Left renal cortex interstitium (tissue), 4 donors: Measurements from ENCODE around the gene LAIR1. TPM values are rescaled to one million over a fixed set of nuclear protein-coding genes. Genes with fewer than 3 reads are reported as not detected.
"Not testable (repeated sequence)": the region's sequence is repeated elsewhere in the genome, so short reads cannot be mapped to it uniquely, and the experiment has no call there.

Experiments
- DNase-seq, 4 donors: peaks; one replicate each; pipeline ENCODE4 v3.0.0-alpha.2; 2013; ENCODE audit warnings: low read depth in 4 of 4, low spot score in 2 of 4, missing footprints in 1 of 4
- polyA plus RNA-seq, 4 donors: library from polyadenylated mRNA; unstranded; fragments of 120-200 nt; gene quantifications; one replicate each; pipeline ENCODE4 v1.2.1, GENCODE V29; 2013; ENCODE audit not compliant: insufficient read length in 4 of 4

The LAIR1 gene
- polyA plus RNA-seq, 4 donors: 3.4 to 5.6 (median 4.0) TPM

DNA sequence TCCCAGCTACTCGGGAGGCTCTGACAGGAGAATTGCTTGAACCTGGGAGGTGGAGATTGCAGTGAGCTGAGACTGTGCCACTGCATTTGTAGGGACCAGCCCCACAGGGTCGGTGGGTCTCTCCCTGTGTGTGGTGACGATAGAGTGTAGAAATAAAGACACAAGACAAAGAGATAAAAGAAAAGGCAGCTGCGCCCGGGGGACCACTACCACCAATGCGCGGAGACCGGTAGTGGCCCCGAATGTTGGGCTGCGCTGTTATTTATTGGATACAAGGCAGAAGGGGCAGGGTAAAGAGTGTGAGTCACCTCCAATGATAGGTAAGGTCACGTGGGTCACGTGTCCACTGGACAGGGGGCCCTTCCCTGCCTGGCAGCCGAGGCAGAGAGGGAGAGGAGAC, 42.4 kb downstream of the LAIR1 start:
- DNase-seq: not testable (repeated sequence)

DNA sequence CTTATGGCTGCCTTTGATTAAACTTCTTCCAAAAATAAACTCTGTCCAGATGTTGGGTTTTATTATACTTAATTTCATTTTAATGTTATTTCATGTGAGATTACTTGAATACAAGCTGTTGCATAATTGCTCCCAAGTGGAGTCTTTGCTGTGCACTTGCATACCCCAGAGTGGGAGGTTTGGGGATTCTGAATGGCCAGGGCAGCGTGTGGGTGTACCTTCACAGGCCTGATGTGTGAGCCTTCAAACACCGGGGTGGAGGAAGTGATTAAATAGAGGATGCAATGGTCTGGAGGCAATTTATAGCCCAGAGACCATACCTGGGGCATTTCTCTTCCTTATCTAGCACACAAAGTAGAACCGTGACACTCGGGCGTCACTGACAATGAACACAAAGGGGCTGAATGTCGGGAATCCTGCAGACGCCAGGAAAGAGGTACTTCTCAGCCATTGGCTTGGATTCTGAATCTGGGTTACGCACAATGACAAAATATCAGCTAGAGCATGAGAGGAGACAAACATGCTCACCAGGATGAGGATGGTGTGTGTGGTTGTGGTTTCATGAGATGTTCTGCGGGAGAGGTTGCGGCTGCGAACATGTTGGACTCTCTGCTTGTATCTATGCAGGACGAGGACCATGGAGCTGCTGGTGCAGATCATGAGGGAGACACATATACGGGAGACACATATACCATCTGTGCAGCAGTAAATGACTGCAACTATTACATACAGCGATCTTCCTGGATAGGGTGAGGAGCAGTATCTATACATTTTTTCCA, 44.6 kb downstream of the LAIR1 start:
- DNase-seq: no peak

DNA sequence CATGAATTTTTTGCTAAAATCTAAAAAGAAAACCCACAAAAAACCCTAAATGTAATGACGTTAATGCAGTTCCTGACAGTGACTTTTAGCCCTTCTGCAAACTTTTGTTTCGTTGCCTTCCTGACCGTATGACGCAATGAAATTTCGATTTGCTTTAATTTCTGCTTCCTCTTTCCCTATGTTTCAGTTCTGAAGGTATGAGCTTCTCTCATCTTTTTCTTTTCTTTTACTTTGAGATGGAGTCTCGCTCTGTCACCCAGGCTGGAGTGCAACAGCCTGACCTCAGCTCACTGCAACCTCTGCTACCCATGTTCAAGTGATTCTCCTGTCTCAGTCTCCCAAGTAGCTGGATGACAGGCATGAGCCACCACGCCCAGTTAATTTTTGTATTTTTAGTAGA, 45.7 kb downstream of the LAIR1 start:
- DNase-seq: no peak

DNA sequence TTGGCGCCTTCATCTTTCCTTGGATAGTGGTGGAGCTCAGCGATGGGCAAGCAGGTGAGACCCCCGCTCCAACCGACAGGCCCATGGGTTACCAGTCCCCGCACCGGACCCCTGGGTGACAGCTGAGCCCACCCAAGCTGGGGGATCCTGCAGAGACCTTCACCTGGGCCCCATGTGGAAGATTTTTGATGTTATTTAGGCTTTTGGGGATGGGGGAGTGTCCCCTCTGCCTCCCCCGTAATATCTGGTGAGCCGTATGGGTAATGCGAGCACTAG, 46.8 kb downstream of the LAIR1 start:
- DNase-seq: no peak

DNA sequence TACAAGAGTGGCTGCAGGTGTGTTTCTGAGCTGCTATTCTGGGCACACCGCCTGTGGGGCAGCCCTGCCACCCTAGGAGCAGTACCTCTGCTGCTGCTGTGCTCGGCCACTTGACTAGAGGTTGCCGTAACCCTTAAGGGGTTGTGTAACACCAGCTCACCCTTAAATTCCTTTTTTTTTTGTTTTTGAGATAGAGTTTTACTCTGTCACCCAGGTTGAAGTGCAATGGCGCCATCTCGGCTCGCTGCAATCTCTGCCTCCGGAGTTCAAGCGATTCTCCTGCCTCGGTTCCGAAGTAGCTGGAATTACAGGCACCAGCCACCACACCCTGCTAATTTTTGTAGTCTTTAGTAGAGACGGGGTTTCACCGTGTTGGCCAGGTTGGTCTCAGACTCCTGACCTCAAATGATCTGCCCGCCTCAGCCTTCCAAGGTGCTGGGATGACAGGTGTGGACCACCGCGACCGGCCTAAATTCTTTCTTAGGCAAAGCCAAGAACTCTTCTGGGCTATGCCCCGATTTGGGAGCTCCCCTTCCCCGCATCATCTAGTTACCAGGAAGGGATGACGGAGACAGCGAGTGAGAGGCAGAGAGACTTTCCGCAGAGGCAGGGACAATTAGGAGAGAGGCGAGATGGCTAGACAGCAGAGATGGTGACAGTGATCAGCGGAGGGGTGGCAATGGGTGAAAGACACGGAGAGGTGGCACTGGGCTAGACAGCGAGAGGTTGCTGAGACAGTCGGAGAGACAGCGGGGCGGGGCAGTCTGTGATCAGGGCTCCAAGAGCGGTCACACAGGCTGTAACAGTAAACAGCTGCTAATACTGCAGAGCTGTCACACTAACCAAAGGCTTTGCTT, 47.4 kb downstream of the LAIR1 start:
- DNase-seq: no peak

DNA sequence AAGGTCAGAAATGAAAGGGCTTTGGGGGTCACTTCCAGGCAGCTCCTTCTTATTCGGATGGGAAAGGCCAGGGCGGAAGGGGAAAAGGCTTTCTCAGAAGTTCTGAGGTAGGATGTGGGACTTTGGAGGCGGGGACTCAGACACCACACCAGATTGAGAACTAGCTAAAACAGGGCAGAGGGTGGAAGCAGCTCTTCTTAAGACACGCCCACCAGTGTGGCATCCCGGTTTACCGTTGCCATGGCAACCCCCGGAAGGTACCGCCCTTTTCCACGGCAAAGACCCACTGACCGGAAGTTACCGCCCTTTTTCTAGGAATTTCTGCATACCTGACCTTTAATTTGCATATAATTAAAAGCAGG, 48.0 kb downstream of the LAIR1 start:
- no peak for DNase-seq

DNA sequence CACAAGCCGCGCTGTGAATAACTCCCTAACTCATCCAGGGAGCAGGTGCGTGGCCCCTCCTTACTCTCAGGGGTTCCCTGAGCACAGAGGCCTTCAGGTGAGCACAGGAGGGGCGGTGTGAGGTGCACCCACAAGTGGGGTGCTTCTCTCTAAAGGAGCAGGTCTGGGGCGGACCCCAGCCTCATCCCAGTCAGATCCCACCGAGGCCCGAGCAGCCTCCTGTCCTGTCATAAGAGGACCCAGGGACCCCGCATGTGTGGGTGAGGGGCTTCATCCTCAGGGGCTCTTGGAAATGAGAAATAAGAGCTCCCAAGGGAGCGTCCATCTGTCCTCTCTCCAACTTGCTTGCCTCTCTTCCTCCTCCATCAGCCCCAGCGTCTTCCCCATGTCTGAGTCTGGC, 48.8 kb downstream of the LAIR1 start:
- no peak for DNase-seq

DNA sequence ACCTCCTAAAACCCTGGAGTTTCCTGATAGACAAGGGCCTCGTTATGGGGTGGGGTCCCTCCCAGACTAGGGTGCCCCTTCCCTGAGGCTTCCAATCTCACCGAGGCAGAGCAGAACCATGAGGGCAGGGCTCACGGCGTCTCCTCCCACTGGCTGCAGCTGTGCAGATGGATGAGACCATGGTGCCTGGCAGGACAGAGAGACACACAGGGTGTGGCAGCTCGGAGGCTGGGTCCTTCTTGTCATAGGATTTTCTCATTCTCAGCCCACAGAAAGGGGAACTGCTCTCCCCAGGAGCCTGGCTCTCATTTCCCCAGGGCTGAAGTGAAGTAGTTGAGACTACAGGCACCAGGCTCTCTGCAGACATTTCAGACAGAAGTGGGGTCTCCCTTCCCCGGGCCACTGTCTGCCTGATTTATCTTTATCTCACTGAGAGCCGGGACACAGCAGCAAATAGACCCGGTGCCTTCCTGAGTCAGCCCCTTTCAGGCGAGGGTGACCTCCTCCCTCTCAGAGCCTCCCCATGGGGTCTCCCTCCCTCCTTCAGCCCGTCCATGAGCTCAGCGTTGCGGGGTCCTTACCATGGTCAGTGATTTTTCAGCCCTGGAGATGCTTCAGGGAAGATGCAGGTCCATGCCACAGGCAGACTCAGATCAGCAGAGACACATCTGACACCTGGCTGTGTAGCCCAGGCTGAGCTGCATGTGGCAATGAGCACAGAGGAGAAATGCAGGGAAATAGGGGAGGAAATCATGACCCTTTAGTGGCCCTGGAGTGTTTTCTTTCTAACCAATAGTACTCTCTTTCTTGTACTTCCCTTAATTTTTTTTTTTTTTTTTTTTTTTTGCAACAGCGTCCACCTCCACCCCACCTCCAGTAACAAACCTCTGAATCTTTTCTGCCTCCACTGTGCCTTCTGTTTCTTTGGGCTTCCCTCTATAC, 52.0 kb downstream of the LAIR1 start, which contains the start of gene LILRA5:
Gene LILRA5, minus strand, starts transcription at position 731 of the 942 bp plus-strand sequence. Its CDS starts 147 bp downstream, at position 584.
- DNase-seq: no peak

DNA sequence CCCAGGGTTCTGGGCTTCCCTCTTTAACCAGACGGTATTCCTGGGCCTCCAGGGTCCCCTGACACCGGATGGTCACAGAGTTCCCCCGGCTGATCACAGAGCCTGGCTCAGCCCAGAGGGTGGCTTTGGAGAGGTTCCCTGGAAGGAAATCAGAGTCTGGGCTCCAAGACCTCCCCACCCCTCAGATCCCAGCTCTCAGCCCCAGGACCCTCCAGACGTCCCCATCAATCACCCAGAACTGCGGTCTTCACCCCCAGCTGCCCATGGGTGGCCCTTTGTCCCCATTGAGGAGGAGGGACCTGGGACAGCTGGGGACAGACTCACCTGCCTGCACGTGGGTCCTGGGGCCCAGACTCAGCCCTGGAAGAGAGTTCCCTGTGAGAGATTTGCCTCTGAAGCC, 52.7 kb downstream of the LAIR1 start:
- no peak for DNase-seq

DNA sequence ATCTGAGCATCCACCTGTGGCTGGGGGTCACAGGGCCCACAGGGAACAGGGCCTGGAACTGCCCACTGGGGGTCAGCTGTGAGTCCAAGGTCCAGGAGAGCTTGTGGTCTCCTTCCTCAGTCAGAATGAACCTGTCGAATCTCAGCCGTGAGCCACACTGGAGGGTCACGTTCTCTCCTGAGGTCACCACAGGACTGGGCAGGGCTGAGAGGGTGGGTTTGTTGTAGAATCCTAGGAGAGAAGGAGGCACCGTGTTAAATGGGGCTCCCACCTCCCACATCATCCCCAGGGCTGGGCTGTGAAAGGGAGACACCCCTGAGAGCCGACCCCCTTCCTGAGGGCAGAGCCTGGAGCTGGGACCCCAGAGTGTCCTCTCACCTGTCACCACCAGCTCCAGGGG, 53.2 kb downstream of the LAIR1 start:
- DNase-seq: no peak

DNA sequence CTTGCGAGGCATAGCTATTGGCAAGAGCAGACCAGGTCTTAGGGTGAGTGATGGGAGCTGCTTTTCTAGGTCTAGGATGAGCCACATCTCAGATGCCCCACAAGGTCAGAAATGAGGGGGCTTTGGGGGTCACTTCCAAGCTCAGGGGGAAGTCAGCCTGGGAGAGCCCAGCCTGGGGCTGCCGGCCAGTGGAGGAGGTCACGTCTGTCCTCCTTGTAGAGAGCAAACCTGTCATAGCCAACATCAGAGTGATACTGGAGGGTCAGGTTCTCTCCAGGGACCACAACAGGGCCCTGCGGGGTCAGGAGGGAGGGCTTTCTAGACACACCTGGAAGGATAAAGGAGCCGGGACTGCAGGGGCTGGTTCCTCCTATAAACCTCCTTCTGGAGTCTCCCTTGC, 54.2 kb downstream of the LAIR1 start:
- no peak for DNase-seq

DNA sequence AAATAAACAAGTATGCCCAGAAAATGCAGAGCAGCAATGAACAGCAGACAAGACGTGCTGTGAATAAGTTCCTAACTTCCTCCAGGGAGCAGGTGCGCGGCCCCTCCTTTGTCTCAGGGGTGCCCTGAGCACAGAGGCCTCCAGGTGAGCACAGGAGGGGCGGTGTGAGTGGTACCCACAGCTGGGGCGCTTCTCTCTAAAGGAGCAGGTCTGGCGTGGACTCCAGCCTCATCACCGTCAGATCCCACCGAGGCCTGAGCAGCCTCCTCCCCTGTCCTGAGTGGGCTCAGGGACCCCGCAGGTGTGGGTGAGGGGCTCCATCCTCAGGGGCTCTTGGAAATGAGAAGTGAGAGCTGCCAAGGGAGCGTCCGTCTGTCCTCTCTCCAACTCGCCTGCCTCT, 54.9 kb downstream of the LAIR1 start:
- no peak for DNase-seq

DNA sequence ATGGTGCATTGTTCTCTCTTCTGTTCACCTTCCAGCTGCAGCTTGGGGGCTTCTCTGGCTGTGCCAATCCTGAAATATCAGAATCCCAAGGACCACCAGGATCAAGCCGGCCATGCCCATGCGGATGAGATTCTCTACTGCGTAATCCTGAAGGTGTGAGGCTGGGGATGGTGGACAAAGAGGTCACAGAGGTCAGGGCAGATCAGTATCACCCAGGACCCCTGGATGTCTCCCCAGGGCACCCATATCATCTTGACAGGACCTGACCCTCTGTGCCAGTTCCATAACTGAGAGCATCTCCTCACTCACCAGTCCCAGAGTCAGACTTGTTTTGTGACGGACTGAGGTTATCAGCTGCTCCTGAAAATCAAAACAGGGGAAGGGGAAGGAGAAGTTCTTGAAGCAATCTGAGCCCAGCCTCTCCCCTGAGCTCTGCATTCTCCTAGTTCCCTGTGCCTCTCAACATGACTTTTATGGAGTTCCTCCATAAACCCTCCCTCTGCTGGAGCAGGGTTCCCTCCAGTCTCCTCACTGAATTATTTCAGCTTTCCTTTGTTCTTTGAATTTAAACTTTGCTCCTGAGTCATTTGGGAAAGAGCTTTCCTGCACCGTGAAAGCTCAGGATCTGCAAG, 57.2 kb downstream of the LAIR1 start:
- DNase-seq: no peak

DNA sequence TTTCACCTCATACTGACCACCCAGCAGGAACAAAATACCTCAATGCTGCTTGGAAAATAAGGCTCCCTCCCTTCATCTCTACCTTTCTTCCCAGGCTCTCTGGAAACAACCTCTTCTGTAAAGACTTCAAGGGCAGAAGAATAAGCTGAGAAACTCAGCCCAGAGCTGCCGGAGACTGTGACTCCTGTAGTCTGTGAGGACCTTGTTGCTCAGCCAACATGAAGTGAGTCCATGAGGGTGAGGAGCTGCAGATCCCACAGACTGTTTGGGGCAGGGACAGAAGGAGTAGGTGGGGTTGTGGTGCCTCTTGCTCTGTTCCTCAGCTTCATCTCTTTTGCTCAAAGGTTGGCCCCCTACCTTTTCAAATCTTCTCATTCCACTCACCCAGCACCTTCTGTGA, 59.6 kb downstream of the LAIR1 start:
- no peak for DNase-seq

DNA sequence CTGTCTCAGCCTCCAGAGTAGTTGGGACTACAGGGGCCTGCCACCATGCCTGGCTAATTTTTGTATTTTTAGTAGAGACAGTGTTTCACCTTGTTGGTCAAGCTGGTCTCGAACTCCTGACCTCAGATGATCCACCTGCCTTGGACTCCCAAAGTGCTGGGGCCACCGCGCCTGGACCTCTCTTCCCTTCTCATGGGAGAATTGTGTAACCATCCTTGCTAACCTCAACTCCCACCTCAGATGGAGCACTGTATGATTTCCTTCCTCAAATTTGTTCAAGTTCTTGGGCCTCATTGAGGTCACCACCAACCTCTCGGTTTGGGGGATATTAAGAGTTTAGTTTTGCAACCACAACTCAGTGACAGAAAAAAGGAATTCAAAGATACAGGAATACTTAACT, 62.5 kb downstream of the LAIR1 start:
- DNase-seq: no peak

Other genes starting within 250 kb of the LAIR1 start
- gene TFPT, start 249.3 kb downstream of the LAIR1 start, polyA plus RNA-seq: 10 to 100 TPM; 13.1 to 23.6 (median 20.1) TPM
- 10 to 100 TPM; 69.5 to 75.8 (median 71.8) TPM for gene PRPF31, start 249.2 kb downstream of the LAIR1 start, polyA plus RNA-seq
- 10 to 100 TPM; 66.6 to 74.0 (median 69.4) TPM for gene CNOT3, start 227.2 kb downstream of the LAIR1 start, polyA plus RNA-seq
- 10 to 100 TPM in 1 of 4 donors, 1 to 10 TPM in 3; 7.8 to 11.1 (median 9.7) TPM for gene LENG1, start 205.2 kb downstream of the LAIR1 start, polyA plus RNA-seq
- 10 to 100 TPM; 27.1 to 48.0 (median 36.6) TPM for gene TMC4, start 191.8 kb downstream of the LAIR1 start, polyA plus RNA-seq
- gene MBOAT7, start 175.4 kb downstream of the LAIR1 start, polyA plus RNA-seq: 10 to 100 TPM; 48.8 to 93.3 (median 80.8) TPM
- gene TSEN34, start 173.6 kb downstream of the LAIR1 start, polyA plus RNA-seq: 10 to 100 TPM; 47.0 to 72.4 (median 58.4) TPM
- 1,000 to 10,000 TPM; 1,470 to 2,055 (median 1,604) TPM for gene RPS9, start 164.1 kb downstream of the LAIR1 start, polyA plus RNA-seq
- 1 to 10 TPM in 3 of 4 donors, under 1 TPM in 1; 0.47 to 2.2 (median 1.3) TPM for gene LILRB3, start 141.9 kb downstream of the LAIR1 start, polyA plus RNA-seq
- gene LILRA6, start 122.1 kb downstream of the LAIR1 start, polyA plus RNA-seq: under 1 TPM; 0.38 to 0.92 (median 0.65) TPM
- gene LILRB5, start 107.7 kb downstream of the LAIR1 start, polyA plus RNA-seq: 1 to 10 TPM; 2.1 to 2.8 (median 2.3) TPM
- gene LILRB2, start 83.8 kb downstream of the LAIR1 start, polyA plus RNA-seq: 1 to 10 TPM in 3 of 4 donors, under 1 TPM in 1; 0.88 to 1.8 (median 1.5) TPM
- 1 to 10 TPM in 1 of 4 donors, under 1 TPM in 3; 0.24 to 1.2 (median 0.49) TPM for gene LILRA5, start 51.8 kb downstream of the LAIR1 start, polyA plus RNA-seq
- gene LILRA4, start 25.8 kb downstream of the LAIR1 start, polyA plus RNA-seq: under 1 TPM in 2 of 4 donors, not detected in 2; 0.16 to 0.17 TPM
- gene TTYH1, start 50.5 kb upstream of the LAIR1 start, polyA plus RNA-seq: 10 to 100 TPM in 3 of 4 donors, 1 to 10 TPM in 1; 5.6 to 14.1 (median 10.6) TPM
- 100 to 1,000 TPM in 2 of 4 donors, 10 to 100 TPM in 2; 74.5 to 284 (median 154) TPM for gene LENG8, start 84.3 kb upstream of the LAIR1 start, polyA plus RNA-seq
- gene LENG9, start 98.8 kb upstream of the LAIR1 start, polyA plus RNA-seq: 1 to 10 TPM; 1.8 to 3.4 (median 2.5) TPM
- gene CDC42EP5, start 108.4 kb upstream of the LAIR1 start, polyA plus RNA-seq: 10 to 100 TPM; 26.9 to 79.1 (median 37.6) TPM
- gene LAIR2, start 137.9 kb upstream of the LAIR1 start, polyA plus RNA-seq: not detected
- 1 to 10 TPM in 1 of 4 donors, under 1 TPM in 3; 0.94 to 1.1 (median 0.98) TPM for gene LILRA2, start 208.9 kb upstream of the LAIR1 start, polyA plus RNA-seq
- under 1 TPM; 0.32 to 0.77 (median 0.53) TPM for gene LILRA1, start 228.7 kb upstream of the LAIR1 start, polyA plus RNA-seq